Cardiac muscle cell (in vitro differentiated cells and primary cell): Measurements from ENCODE around the gene DENND4A. TPM values are rescaled to one million over a fixed set of nuclear protein-coding genes. Genes with fewer than 3 reads are reported as not detected.

ENCODE experiments used
- DNase-seq, 2 donors: peaks; one replicate each; pipeline versions ENCODE4 v3.0.0 to v3.0.0-alpha.2; 2010 to 2017; ENCODE audit warnings: low read depth in 1 of 2, low spot score in 1 of 2
- H3K27ac ChIP-seq: fragments of 200-600 bp; sonication (generic); 2 replicates; pipeline ENCODE4 v1.5.1; 2016
- H3K27me3 ChIP-seq: fragments of 200-600 bp; sonication (generic); 2 replicates; pipeline ENCODE4 v1.6.0; 2016; ENCODE audit warnings: control low read depth
- H3K36me3 ChIP-seq: fragments of 200-600 bp; sonication (generic); 2 replicates; pipeline ENCODE4 v1.5.1; 2016; ENCODE audit warnings: control low read depth
- H3K4me1 ChIP-seq: fragments of 200-600 bp; sonication (generic); 2 replicates; pipeline ENCODE4 v1.8.1; 2017; ENCODE audit warnings: low read depth, mild to moderate bottlenecking, mixed run types
- H3K4me3 ChIP-seq: fragments of 200-600 bp; sonication (generic); 2 replicates; pipeline ENCODE4 v1.5.1; 2016; ENCODE audit warnings: mild to moderate bottlenecking
- H3K9me3 ChIP-seq: fragments of 200-600 bp; sonication (generic); 2 replicates; pipeline ENCODE4 v1.5.1; 2017; ENCODE audit warnings: low read depth, mild to moderate bottlenecking, control low read depth
- CTCF ChIP-seq: IDR thresholded peaks from 2 replicates; pipeline ENCODE4 v1.5.1; 2012; ENCODE audit warnings: low read depth, mild to moderate bottlenecking, low read length
- polyA plus RNA-seq: library from polyadenylated mRNA; unstranded; fragments of >200 nt; fragmentation: Nextera tagmentation; extraction: Ambion mirVana; gene quantifications from 2 replicates; pipeline ENCODE4 v1.2.1, GENCODE V29; 2016
- total RNA-seq: library from RNA; depleted of rRNA; stranded (reverse); fragments of >200 nt; gene quantifications from 2 replicates; pipeline ENCODE4 v1.2.3, GENCODE V29; 2016

DENND4A gene
- total and polyA plus RNA-seq, 2 experiments from 2014 or later = 3.5 to 7.7 TPM

GRCh38 chr15:65638109-65638508, 154.0 kb downstream of the DENND4A start:
- DNase-seq = peak in 1 of 2 donors; percentile 31
- no peaks in the 10 kb centered on the region for H3K36me3 ChIP-seq
- H3K9me3 ChIP-seq = no peaks in the 10 kb centered on the region
- H3K4me3 ChIP-seq = no peak overlapping the region
- no peaks in the 10 kb centered on the region for H3K27me3 ChIP-seq
- peaks cover 12% of the 10 kb centered on the region for H3K4me1 ChIP-seq
- TF ChIP-seq CTCF = no peak
- H3K27ac ChIP-seq = no peak overlapping the region

DNA sequence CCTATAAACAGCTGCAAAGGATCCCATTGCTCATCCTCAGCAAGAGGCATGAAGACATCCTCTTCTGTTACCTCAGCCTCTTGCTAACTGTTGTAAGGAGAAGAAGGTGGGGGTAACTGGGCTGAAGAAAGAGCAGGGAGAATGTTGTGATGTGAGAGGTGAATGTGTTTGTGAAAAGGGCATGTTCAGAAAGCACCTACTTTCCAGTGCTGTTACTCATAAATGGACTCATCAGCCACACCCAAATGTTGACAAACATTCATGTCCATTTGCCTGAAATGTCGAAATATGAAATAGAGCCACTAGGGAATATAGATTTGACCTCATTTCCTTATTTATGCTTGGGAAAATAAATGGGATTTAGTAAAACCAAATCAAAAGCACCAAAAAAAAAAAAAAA, 157.7 kb downstream of the DENND4A start:
- Histone ChIP-seq H3K4me3 (no peak overlapping the region), H3K27me3 (no peaks in the 10 kb centered on the region), H3K36me3 (no peaks in the 10 kb centered on the region), H3K4me1 (peaks cover 18% of the 10 kb centered on the region), H3K9me3 (no peaks in the 10 kb centered on the region), H3K27ac (no peak overlapping the region)
- no peak for DNase-seq
- TF ChIP-seq CTCF = no peak

GRCh38 chr15:65633752-65634151, 158.3 kb downstream of the DENND4A start:
- no peaks in the 10 kb centered on the region for H3K36me3 ChIP-seq
- no peaks in the 10 kb centered on the region for H3K27me3 ChIP-seq
- no peak overlapping the region for H3K4me3 ChIP-seq
- no peaks in the 10 kb centered on the region for H3K9me3 ChIP-seq
- H3K27ac ChIP-seq = no peak overlapping the region
- TF ChIP-seq CTCF = no peak
- peaks cover 18% of the 10 kb centered on the region for H3K4me1 ChIP-seq
- DNase-seq = peak in 1 of 2 donors; percentile 37

- DNase-seq = no peak
- Histone ChIP-seq H3K36me3 (no peaks in the 10 kb centered on the region), H3K27ac (no peak overlapping the region), H3K9me3 (no peaks in the 10 kb centered on the region), H3K4me1 (peaks cover 12% of the 10 kb centered on the region), H3K27me3 (no peaks in the 10 kb centered on the region), H3K4me3 (no peak overlapping the region)
- TF ChIP-seq CTCF = no peak
These were observed 159.2 kb downstream of the DENND4A start for GRCh38 chr15:65632780-65633375.

- TF ChIP-seq CTCF = no peak
- Histone ChIP-seq H3K9me3 (no peaks in the 10 kb centered on the region), H3K36me3 (no peaks in the 10 kb centered on the region), H3K27me3 (no peaks in the 10 kb centered on the region), H3K4me1 (peaks cover 12% of the 10 kb centered on the region), H3K4me3 (no peak overlapping the region), H3K27ac (no peak overlapping the region)
- no peak for DNase-seq
These were observed 160.6 kb downstream of the DENND4A start for GRCh38 chr15:65631503-65631902.

GRCh38 chr15:65630760-65631159, 161.3 kb downstream of the DENND4A start:
- no peak for DNase-seq
- TF ChIP-seq CTCF = no peak
- Histone ChIP-seq H3K4me3 (no peak overlapping the region), H3K36me3 (no peaks in the 10 kb centered on the region), H3K27ac (no peak overlapping the region), H3K27me3 (no peaks in the 10 kb centered on the region), H3K4me1 (peaks cover 12% of the 10 kb centered on the region), H3K9me3 (no peaks in the 10 kb centered on the region)
